ENCODE results near the gene ARHGAP45.
"Not testable (repeated sequence)": the region's sequence is repeated elsewhere in the genome, so short reads cannot be mapped to it uniquely, and the experiment has no call there.

Gene ARHGAP45

GRCh38 chr19:1109697-1110671 lies 43.0 kb downstream of the ARHGAP45 start:
- no peaks in the 10 kb centered on the region for H3K27me3 ChIP-seq (ENCODE audit: control insufficient read depth, insufficient read depth, low read length)
- H3K36me3 ChIP-seq (ENCODE audit: control insufficient read depth, insufficient read depth, low read length) = peaks cover 5% of the 10 kb centered on the region
- no peak overlapping the region for H3K4me3 ChIP-seq (ENCODE audit: low read length)
- H3K9ac ChIP-seq (ENCODE audit: low read length) = no peak overlapping the region
- H3K4me1 ChIP-seq (ENCODE audit: control insufficient read depth, insufficient read depth, low read length) = peaks cover 37% of the 10 kb centered on the region
- no peaks in the 10 kb centered on the region for H3K9me3 ChIP-seq (ENCODE audit: control insufficient read depth, low read length)

GRCh38 chr19:1110809-1111640 lies 44.1 kb downstream of the ARHGAP45 start:
- peaks cover 30% of the 10 kb centered on the region for H3K4me1 ChIP-seq (ENCODE audit: control insufficient read depth, insufficient read depth, low read length)
- no peak overlapping the region for H3K9ac ChIP-seq (ENCODE audit: low read length)
- no peaks in the 10 kb centered on the region for H3K9me3 ChIP-seq (ENCODE audit: control insufficient read depth, low read length)
- H3K36me3 ChIP-seq (ENCODE audit: control insufficient read depth, insufficient read depth, low read length) = peaks cover 5% of the 10 kb centered on the region
- no peak overlapping the region for H3K4me3 ChIP-seq (ENCODE audit: low read length)
- H3K27me3 ChIP-seq (ENCODE audit: control insufficient read depth, insufficient read depth, low read length) = no peaks in the 10 kb centered on the region

DNA sequence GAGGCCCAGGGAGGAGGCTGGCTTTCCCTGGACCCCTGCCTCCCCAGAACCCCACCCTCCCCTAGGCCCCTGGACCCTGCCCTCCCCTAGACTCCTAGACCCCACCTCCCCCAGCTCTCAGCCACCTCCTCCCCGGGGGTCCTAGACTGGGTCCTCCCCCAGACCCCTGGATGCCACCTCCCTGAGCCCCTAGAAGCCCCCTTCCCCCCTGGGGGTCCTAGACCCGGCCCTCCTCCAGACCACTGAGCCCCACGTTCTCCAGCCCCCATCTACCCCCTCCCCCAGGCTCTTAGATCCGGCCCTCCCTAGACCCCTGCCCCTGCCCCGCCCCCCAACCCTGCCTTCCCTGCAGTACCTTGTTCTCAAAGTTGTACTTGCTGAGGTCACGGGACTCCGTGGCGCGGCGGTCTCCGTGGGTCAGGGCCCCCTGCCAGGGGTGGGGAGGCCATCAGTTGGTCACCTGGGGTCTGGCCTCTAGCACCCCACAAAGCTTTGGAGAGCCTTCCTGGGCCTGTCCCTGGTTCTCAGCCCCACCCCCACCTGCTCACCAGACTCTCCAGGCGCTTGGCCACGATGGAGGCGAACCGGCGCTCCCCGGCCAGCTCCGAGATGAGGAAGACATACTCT lies 44.8 kb downstream of the ARHGAP45 start:
- peaks cover 23% of the 10 kb centered on the region for H3K4me1 ChIP-seq (ENCODE audit: control insufficient read depth, insufficient read depth, low read length)

GRCh38 chr19:1112268-1113029 lies 45.5 kb downstream of the ARHGAP45 start:
- H3K4me1 ChIP-seq (ENCODE audit: control insufficient read depth, insufficient read depth, low read length) = peaks cover 18% of the 10 kb centered on the region
- no peaks in the 10 kb centered on the region for H3K9me3 ChIP-seq (ENCODE audit: control insufficient read depth, low read length)
- H3K4me3 ChIP-seq (ENCODE audit: low read length) = no peak overlapping the region
- no peak overlapping the region for H3K9ac ChIP-seq (ENCODE audit: low read length)
- peaks cover 5% of the 10 kb centered on the region for H3K36me3 ChIP-seq (ENCODE audit: control insufficient read depth, insufficient read depth, low read length)
- H3K27me3 ChIP-seq (ENCODE audit: control insufficient read depth, insufficient read depth, low read length) = no peaks in the 10 kb centered on the region

More for the DNA sequence above, 44.8 kb downstream of the ARHGAP45 start:
- H3K4me3 ChIP-seq (ENCODE audit: low read length) = no peak overlapping the region
- H3K9me3 ChIP-seq (ENCODE audit: control insufficient read depth, low read length) = no peaks in the 10 kb centered on the region
- H3K27me3 ChIP-seq (ENCODE audit: control insufficient read depth, insufficient read depth, low read length) = no peaks in the 10 kb centered on the region
- no peak overlapping the region for H3K9ac ChIP-seq (ENCODE audit: low read length)
- peaks cover 5% of the 10 kb centered on the region for H3K36me3 ChIP-seq (ENCODE audit: control insufficient read depth, insufficient read depth, low read length)

GRCh38 chr19:1113030-1113985 lies 46.3 kb downstream of the ARHGAP45 start:
- H3K4me1 ChIP-seq (ENCODE audit: control insufficient read depth, insufficient read depth, low read length) = peaks cover 18% of the 10 kb centered on the region
- no peak overlapping the region for H3K4me3 ChIP-seq (ENCODE audit: low read length)
- no peaks in the 10 kb centered on the region for H3K9me3 ChIP-seq (ENCODE audit: control insufficient read depth, low read length)
- peaks cover 5% of the 10 kb centered on the region for H3K36me3 ChIP-seq (ENCODE audit: control insufficient read depth, insufficient read depth, low read length)
- no peaks in the 10 kb centered on the region for H3K27me3 ChIP-seq (ENCODE audit: control insufficient read depth, insufficient read depth, low read length)
- peak overlapping the region; percentile 56 for H3K9ac ChIP-seq (ENCODE audit: low read length)

DNA sequence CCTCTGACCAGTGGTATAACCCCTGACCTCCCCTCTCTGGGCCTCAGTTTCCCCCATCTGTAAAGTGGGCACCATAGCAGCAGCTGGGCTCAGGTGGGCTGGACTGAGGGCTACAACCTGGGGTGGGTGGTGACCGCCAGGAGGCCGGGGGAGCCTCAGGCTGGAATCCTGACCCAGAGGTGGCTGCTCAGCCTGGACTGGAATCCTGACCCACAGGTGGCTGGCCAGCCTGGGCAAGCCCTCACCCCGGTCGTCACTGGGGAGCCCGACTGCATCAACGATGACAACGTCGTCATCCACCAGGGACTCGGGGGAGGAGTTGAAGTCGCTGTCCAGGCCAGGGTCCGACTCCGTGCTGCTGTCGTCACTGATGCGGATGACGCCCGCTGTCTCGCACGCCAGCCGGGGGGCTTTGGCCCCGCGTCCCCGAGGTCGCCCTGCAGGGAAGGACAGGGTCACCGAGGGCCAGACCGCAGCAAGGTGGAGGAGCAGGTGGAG lies 47.1 kb downstream of the ARHGAP45 start:
- peaks cover 18% of the 10 kb centered on the region for H3K4me1 ChIP-seq (ENCODE audit: control insufficient read depth, insufficient read depth, low read length)
- H3K9me3 ChIP-seq (ENCODE audit: control insufficient read depth, low read length) = no peaks in the 10 kb centered on the region
- no peaks in the 10 kb centered on the region for H3K27me3 ChIP-seq (ENCODE audit: control insufficient read depth, insufficient read depth, low read length)
- H3K4me3 ChIP-seq (ENCODE audit: low read length) = no peak overlapping the region
- peaks cover 5% of the 10 kb centered on the region for H3K36me3 ChIP-seq (ENCODE audit: control insufficient read depth, insufficient read depth, low read length)
- H3K9ac ChIP-seq (ENCODE audit: low read length) = peak overlapping the region; percentile 56

- not testable (repeated sequence) for H3K4me3 ChIP-seq (ENCODE audit: low read length); H3K36me3 ChIP-seq (ENCODE audit: control insufficient read depth, insufficient read depth, low read length); H3K9ac ChIP-seq (ENCODE audit: low read length); H3K27me3 ChIP-seq (ENCODE audit: control insufficient read depth, insufficient read depth, low read length); H3K9me3 ChIP-seq (ENCODE audit: control insufficient read depth, low read length)
- H3K4me1 ChIP-seq (ENCODE audit: control insufficient read depth, insufficient read depth, low read length) = peaks cover 18% of the 10 kb centered on the region
Observed at GRCh38 chr19:1114728-1115127, 47.8 kb downstream of the ARHGAP45 start.

GRCh38 chr19:1115646-1116420 lies 48.9 kb downstream of the ARHGAP45 start:
- Histone ChIP-seq H3K27me3 (ENCODE audit: control insufficient read depth, insufficient read depth, low read length) (no peaks in the 10 kb centered on the region), H3K9ac (ENCODE audit: low read length) (no peak overlapping the region), H3K36me3 (ENCODE audit: control insufficient read depth, insufficient read depth, low read length) (peaks cover 5% of the 10 kb centered on the region), H3K9me3 (ENCODE audit: control insufficient read depth, low read length) (no peaks in the 10 kb centered on the region), H3K4me3 (ENCODE audit: low read length) (no peak overlapping the region), H3K4me1 (ENCODE audit: control insufficient read depth, insufficient read depth, low read length) (peaks cover 18% of the 10 kb centered on the region)

GRCh38 chr19:1116726-1117581 lies 50.0 kb downstream of the ARHGAP45 start:
- Histone ChIP-seq H3K9me3 (ENCODE audit: control insufficient read depth, low read length) (no peaks in the 10 kb centered on the region), H3K4me3 (ENCODE audit: low read length) (no peak overlapping the region), H3K9ac (ENCODE audit: low read length) (no peak overlapping the region), H3K36me3 (ENCODE audit: control insufficient read depth, insufficient read depth, low read length) (peaks cover 16% of the 10 kb centered on the region), H3K4me1 (ENCODE audit: control insufficient read depth, insufficient read depth, low read length) (peaks cover 18% of the 10 kb centered on the region), H3K27me3 (ENCODE audit: control insufficient read depth, insufficient read depth, low read length) (no peaks in the 10 kb centered on the region)
